ENCODE data around the gene INO80.

- TF ChIP-seq, protein P1, sequence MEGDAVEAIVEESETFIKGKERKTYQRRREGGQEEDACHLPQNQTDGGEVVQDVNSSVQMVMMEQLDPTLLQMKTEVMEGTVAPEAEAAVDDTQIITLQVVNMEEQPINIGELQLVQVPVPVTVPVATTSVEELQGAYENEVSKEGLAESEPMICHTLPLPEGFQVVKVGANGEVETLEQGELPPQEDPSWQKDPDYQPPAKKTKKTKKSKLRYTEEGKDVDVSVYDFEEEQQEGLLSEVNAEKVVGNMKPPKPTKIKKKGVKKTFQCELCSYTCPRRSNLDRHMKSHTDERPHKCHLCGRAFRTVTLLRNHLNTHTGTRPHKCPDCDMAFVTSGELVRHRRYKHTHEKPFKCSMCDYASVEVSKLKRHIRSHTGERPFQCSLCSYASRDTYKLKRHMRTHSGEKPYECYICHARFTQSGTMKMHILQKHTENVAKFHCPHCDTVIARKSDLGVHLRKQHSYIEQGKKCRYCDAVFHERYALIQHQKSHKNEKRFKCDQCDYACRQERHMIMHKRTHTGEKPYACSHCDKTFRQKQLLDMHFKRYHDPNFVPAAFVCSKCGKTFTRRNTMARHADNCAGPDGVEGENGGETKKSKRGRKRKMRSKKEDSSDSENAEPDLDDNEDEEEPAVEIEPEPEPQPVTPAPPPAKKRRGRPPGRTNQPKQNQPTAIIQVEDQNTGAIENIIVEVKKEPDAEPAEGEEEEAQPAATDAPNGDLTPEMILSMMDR (conservative IDR thresholded peaks at IDR 0.05 in 1 of 2, IDR thresholded peaks at IDR 0.05 in 1 of 2; ENCODE audit: low read depth in 1 of 2, low read length in 2 of 2) = no peak
- no peak for TF ChIP-seq EZH2 (IDR thresholded peaks at IDR 0.05; ENCODE audit: low read length, missing control alignments)
These were observed 156.5 kb downstream of the INO80 start for GRCh38 chr15:40959331-40960141.

All from fibroblast of lung (primary cell).